Measurements from ENCODE around the gene KDELR3.
"Not testable (repeated sequence)": the region's sequence is repeated elsewhere in the genome, so short reads cannot be mapped to it uniquely, and the experiment has no call there.

Gene KDELR3

GRCh38 chr22:38468443-38469305 is 778 bp downstream of the KDELR3 start:
- no peak for TF ChIP-seq CTCF (IDR thresholded peaks at IDR 0.05; ENCODE audit: borderline replicate concordance, control extremely low read depth, extremely low read depth, insufficient read depth, missing control alignments)
- DNase-seq (ENCODE audit: low spot score) = peak; percentile 54
- in situ Hi-C loops (cut with MboI; ENCODE audit: low sequenced_read_pairs, unreplicated experiment) = no loop called here

- DNase-seq (ENCODE audit: low spot score) = peak; percentile 39
- TF ChIP-seq CTCF (IDR thresholded peaks at IDR 0.05; ENCODE audit: borderline replicate concordance, control extremely low read depth, extremely low read depth, insufficient read depth, missing control alignments) = no peak
- in situ Hi-C loops (cut with MboI; ENCODE audit: low sequenced_read_pairs, unreplicated experiment) = no loop called here
These were observed 1.4 kb downstream of the KDELR3 start for GRCh38 chr22:38469306-38469781.

GRCh38 chr22:38470179-38470578 is 2.3 kb downstream of the KDELR3 start:
- in situ Hi-C loops (cut with MboI; ENCODE audit: low sequenced_read_pairs, unreplicated experiment); DNase-seq (ENCODE audit: low spot score): not testable (repeated sequence)

GRCh38 chr22:38471237-38471636 is 3.3 kb downstream of the KDELR3 start:
- TF ChIP-seq CTCF (IDR thresholded peaks at IDR 0.05; ENCODE audit: borderline replicate concordance, control extremely low read depth, extremely low read depth, insufficient read depth, missing control alignments) = no peak
- in situ Hi-C loops (cut with MboI; ENCODE audit: low sequenced_read_pairs, unreplicated experiment) = no loop called here
- DNase-seq (ENCODE audit: low spot score) = no peak

- no peak for TF ChIP-seq CTCF (IDR thresholded peaks at IDR 0.05; ENCODE audit: borderline replicate concordance, control extremely low read depth, extremely low read depth, insufficient read depth, missing control alignments)
- no peak for DNase-seq (ENCODE audit: low spot score)
- in situ Hi-C loops (cut with MboI; ENCODE audit: low sequenced_read_pairs, unreplicated experiment) = no loop called here
These were observed 6.2 kb downstream of the KDELR3 start for GRCh38 chr22:38474003-38474607.

GRCh38 chr22:38477585-38477984 is 9.7 kb downstream of the KDELR3 start:
- no peak for DNase-seq (ENCODE audit: low spot score)
- TF ChIP-seq CTCF (IDR thresholded peaks at IDR 0.05; ENCODE audit: borderline replicate concordance, control extremely low read depth, extremely low read depth, insufficient read depth, missing control alignments) = no peak
- in situ Hi-C loops (cut with MboI; ENCODE audit: low sequenced_read_pairs, unreplicated experiment) = no loop called here

Measured in GM13976 (cell line).